ENCODE results near the gene GSTM2.
A peak's percentile ranks its signal among the peaks of the same experiment; 100 is the strongest.
"Not testable (repeated sequence)": the region's sequence is repeated elsewhere in the genome, so short reads cannot be mapped to it uniquely, and the experiment has no call there.

The GSTM2 gene

GRCh38 chr1:109668123-109668775 lies 392 bp downstream of the GSTM2 start:
- DNase-seq, result no peak
- no peaks in the 10 kb centered on the region for H3K79me1 ChIP-seq (ENCODE audit: low read length)
- H4K12ac ChIP-seq (ENCODE audit: low read depth, low read length), result no peak overlapping the region
- H3K79me2 ChIP-seq (ENCODE audit: control insufficient read depth, insufficient read depth, low read length, poor library complexity), result no peaks in the 10 kb centered on the region
- no peak overlapping the region for H2AK5ac ChIP-seq (ENCODE audit: low read length)
- H4K91ac ChIP-seq (ENCODE audit: low read depth, low read length), result no peak overlapping the region
- H2BK120ac ChIP-seq (ENCODE audit: insufficient read depth, low read length, poor library complexity), result no peak overlapping the region
- peaks cover 0 to 3% of the 10 kb centered on the region in 2 experiments for H3K4me1 ChIP-seq (ENCODE audit: control insufficient read depth in 1 of 2, insufficient read depth in 2 of 2, low read length in 2 of 2)
- H3K14ac ChIP-seq (ENCODE audit: low read length), result no peak overlapping the region
- H3K18ac ChIP-seq (ENCODE audit: low read length), result no peak overlapping the region
- H3K9ac ChIP-seq (ENCODE audit: low read length), result no peak overlapping the region
- peak overlapping the region; percentile 7 for H4K8ac ChIP-seq (ENCODE audit: low read depth, low read length)
- H2BK5ac ChIP-seq (ENCODE audit: low read depth, low read length, poor library complexity), result no peak overlapping the region
- no peak overlapping the region for H3K27ac ChIP-seq (ENCODE audit: low read depth, low read length)
- WGBS (ENCODE audit: extremely low coverage, insufficient coverage, insufficient read length), result no CpG with 5 or more reads among the region's 26 CpGs
- no peaks in the 10 kb centered on the region for H3K9me3 ChIP-seq (ENCODE audit: insufficient read depth, low read depth, low read length)
- peak overlapping the region; percentile 52 for H3K4me3 ChIP-seq (ENCODE audit: low read depth, low read length)
- H3K36me3 ChIP-seq (ENCODE audit: control insufficient read depth in 1 of 2, insufficient read depth in 2 of 2, low read length in 2 of 2), result no peaks in the 10 kb centered on the region
- H3K4ac ChIP-seq (ENCODE audit: low read depth, low read length), result no peak overlapping the region
- H3K4me2 ChIP-seq (ENCODE audit: low read length), result peak overlapping the region; percentile 60
- H3K27me3 ChIP-seq (ENCODE audit: insufficient read depth, low read length), result no peaks in the 10 kb centered on the region
- no peak overlapping the region for H2AFZ ChIP-seq (ENCODE audit: insufficient read depth, low read length, poor library complexity)
- no peak overlapping the region for H2BK12ac ChIP-seq (ENCODE audit: low read length)
- no peak overlapping the region for H3K23ac ChIP-seq (ENCODE audit: low read length)

- Histone ChIP-seq H3K9me3 (ENCODE audit: insufficient read depth, low read depth, low read length) (no peaks in the 10 kb centered on the region), H3K23ac (ENCODE audit: low read length) (no peak overlapping the region), H3K79me1 (ENCODE audit: low read length) (no peaks in the 10 kb centered on the region), H3K27ac (ENCODE audit: low read depth, low read length) (no peak overlapping the region), H3K4me3 (ENCODE audit: low read depth, low read length) (no peak overlapping the region), H3K27me3 (ENCODE audit: insufficient read depth, low read length) (no peaks in the 10 kb centered on the region), H4K91ac (ENCODE audit: low read depth, low read length) (no peak overlapping the region), H3K79me2 (ENCODE audit: control insufficient read depth, insufficient read depth, low read length, poor library complexity) (no peaks in the 10 kb centered on the region), H3K4me2 (ENCODE audit: low read length) (no peak overlapping the region), H3K4ac (ENCODE audit: low read depth, low read length) (no peak overlapping the region), H2BK5ac (ENCODE audit: low read depth, low read length, poor library complexity) (no peak overlapping the region), H3K14ac (ENCODE audit: low read length) (no peak overlapping the region), H3K36me3 (ENCODE audit: control insufficient read depth in 1 of 2, insufficient read depth in 2 of 2, low read length in 2 of 2) (no peaks in the 10 kb centered on the region), H4K8ac (ENCODE audit: low read depth, low read length) (no peak overlapping the region), H2BK12ac (ENCODE audit: low read length) (no peak overlapping the region), H2BK120ac (ENCODE audit: insufficient read depth, low read length, poor library complexity) (no peak overlapping the region), H3K18ac (ENCODE audit: low read length) (no peak overlapping the region), H4K12ac (ENCODE audit: low read depth, low read length) (no peak overlapping the region), H3K9ac (ENCODE audit: low read length) (no peak overlapping the region), H2AK5ac (ENCODE audit: low read length) (no peak overlapping the region), H3K4me1 (ENCODE audit: control insufficient read depth in 1 of 2, insufficient read depth in 2 of 2, low read length in 2 of 2) (peaks cover 0 to 3% of the 10 kb centered on the region in 2 experiments), H2AFZ (ENCODE audit: insufficient read depth, low read length, poor library complexity) (no peak overlapping the region)
- no CpG with 5 or more reads among the region's 22 CpGs for WGBS (ENCODE audit: extremely low coverage, insufficient coverage, insufficient read length)
- no peak for DNase-seq
Observed at GRCh38 chr1:109669246-109669948, 1.5 kb downstream of the GSTM2 start.

GRCh38 chr1:109669949-109670302 lies 2.1 kb downstream of the GSTM2 start:
- H4K12ac ChIP-seq (ENCODE audit: low read depth, low read length); H2BK5ac ChIP-seq (ENCODE audit: low read depth, low read length, poor library complexity); H3K4me2 ChIP-seq (ENCODE audit: low read length); H3K18ac ChIP-seq (ENCODE audit: low read length); H3K36me3 ChIP-seq (ENCODE audit: control insufficient read depth in 1 of 2, insufficient read depth in 2 of 2, low read length in 2 of 2); H3K4me3 ChIP-seq (ENCODE audit: low read depth, low read length); H3K27me3 ChIP-seq (ENCODE audit: insufficient read depth, low read length); H3K4ac ChIP-seq (ENCODE audit: low read depth, low read length); H2BK120ac ChIP-seq (ENCODE audit: insufficient read depth, low read length, poor library complexity); H3K9me3 ChIP-seq (ENCODE audit: insufficient read depth, low read depth, low read length); H3K27ac ChIP-seq (ENCODE audit: low read depth, low read length); H3K23ac ChIP-seq (ENCODE audit: low read length); H4K91ac ChIP-seq (ENCODE audit: low read depth, low read length); H3K79me2 ChIP-seq (ENCODE audit: control insufficient read depth, insufficient read depth, low read length, poor library complexity); DNase-seq; H3K14ac ChIP-seq (ENCODE audit: low read length); H3K9ac ChIP-seq (ENCODE audit: low read length); H3K79me1 ChIP-seq (ENCODE audit: low read length); H2AFZ ChIP-seq (ENCODE audit: insufficient read depth, low read length, poor library complexity); H2BK12ac ChIP-seq (ENCODE audit: low read length); H2AK5ac ChIP-seq (ENCODE audit: low read length); H3K4me1 ChIP-seq (ENCODE audit: control insufficient read depth in 1 of 2, insufficient read depth in 2 of 2, low read length in 2 of 2); H4K8ac ChIP-seq (ENCODE audit: low read depth, low read length): not testable (repeated sequence)
- no CpG with 5 or more reads among the region's 5 CpGs for WGBS (ENCODE audit: extremely low coverage, insufficient coverage, insufficient read length)

GRCh38 chr1:109671067-109671466 lies 3.2 kb downstream of the GSTM2 start:
- Histone ChIP-seq H3K4me2 (ENCODE audit: low read length) (no peak overlapping the region), H3K79me1 (ENCODE audit: low read length) (no peaks in the 10 kb centered on the region), H2AFZ (ENCODE audit: insufficient read depth, low read length, poor library complexity) (no peak overlapping the region)

More at GRCh38 chr1:109671067-109671466, 3.2 kb downstream of the GSTM2 start:
- no peak overlapping the region for H4K91ac ChIP-seq (ENCODE audit: low read depth, low read length)
- no peak overlapping the region for H3K27ac ChIP-seq (ENCODE audit: low read depth, low read length)
- H2AK5ac ChIP-seq (ENCODE audit: low read length), result no peak overlapping the region
- H3K9ac ChIP-seq (ENCODE audit: low read length), result no peak overlapping the region
- H4K8ac ChIP-seq (ENCODE audit: low read depth, low read length), result no peak overlapping the region
- no peak overlapping the region for H2BK5ac ChIP-seq (ENCODE audit: low read depth, low read length, poor library complexity)
- no CpG with 5 or more reads among the region's 5 CpGs for WGBS (ENCODE audit: extremely low coverage, insufficient coverage, insufficient read length)
- H2BK12ac ChIP-seq (ENCODE audit: low read length), result no peak overlapping the region
- H3K36me3 ChIP-seq (ENCODE audit: control insufficient read depth in 1 of 2, insufficient read depth in 2 of 2, low read length in 2 of 2), result no peaks in the 10 kb centered on the region
- H3K18ac ChIP-seq (ENCODE audit: low read length), result no peak overlapping the region
- no peak overlapping the region for H3K4me3 ChIP-seq (ENCODE audit: low read depth, low read length)
- H2BK120ac ChIP-seq (ENCODE audit: insufficient read depth, low read length, poor library complexity), result no peak overlapping the region
- no peak overlapping the region for H3K14ac ChIP-seq (ENCODE audit: low read length)
- no peaks in the 10 kb centered on the region for H3K79me2 ChIP-seq (ENCODE audit: control insufficient read depth, insufficient read depth, low read length, poor library complexity)
- no peak overlapping the region for H3K4ac ChIP-seq (ENCODE audit: low read depth, low read length)
- H4K12ac ChIP-seq (ENCODE audit: low read depth, low read length), result no peak overlapping the region
- peaks cover 0 to 3% of the 10 kb centered on the region in 2 experiments for H3K4me1 ChIP-seq (ENCODE audit: control insufficient read depth in 1 of 2, insufficient read depth in 2 of 2, low read length in 2 of 2)
- DNase-seq, result no peak
- H3K27me3 ChIP-seq (ENCODE audit: insufficient read depth, low read length), result no peaks in the 10 kb centered on the region
- H3K9me3 ChIP-seq (ENCODE audit: insufficient read depth, low read depth, low read length), result no peaks in the 10 kb centered on the region
- H3K23ac ChIP-seq (ENCODE audit: low read length), result no peak overlapping the region
